HT-29 (cell line): ENCODE data around the gene CCDC171. TPM values are rescaled to one million over a fixed set of nuclear protein-coding genes. Genes with fewer than 3 reads are reported as not detected.

ENCODE experiments used
- DNase-seq: peaks from one replicate; pipeline ENCODE4 v3.0.0-alpha.2; 2015; ENCODE audit warnings: low spot score
- small RNA-seq: library from RNA; depleted of rRNA; stranded (forward); fragments of <200 nt; gene quantifications from one replicate; pipeline ENCODE3, GENCODE V24; 2014
- total RNA-seq: library from RNA; depleted of rRNA; stranded (reverse); fragments of >200 nt; shearing (Covaris generic); gene quantifications from 2 replicates; pipeline ENCODE4 v1.2.3, GENCODE V29; 2014; rRNA removed

CCDC171 gene
- total RNA-seq, 1 experiment from 2014 or later: 0.31 TPM

DNA sequence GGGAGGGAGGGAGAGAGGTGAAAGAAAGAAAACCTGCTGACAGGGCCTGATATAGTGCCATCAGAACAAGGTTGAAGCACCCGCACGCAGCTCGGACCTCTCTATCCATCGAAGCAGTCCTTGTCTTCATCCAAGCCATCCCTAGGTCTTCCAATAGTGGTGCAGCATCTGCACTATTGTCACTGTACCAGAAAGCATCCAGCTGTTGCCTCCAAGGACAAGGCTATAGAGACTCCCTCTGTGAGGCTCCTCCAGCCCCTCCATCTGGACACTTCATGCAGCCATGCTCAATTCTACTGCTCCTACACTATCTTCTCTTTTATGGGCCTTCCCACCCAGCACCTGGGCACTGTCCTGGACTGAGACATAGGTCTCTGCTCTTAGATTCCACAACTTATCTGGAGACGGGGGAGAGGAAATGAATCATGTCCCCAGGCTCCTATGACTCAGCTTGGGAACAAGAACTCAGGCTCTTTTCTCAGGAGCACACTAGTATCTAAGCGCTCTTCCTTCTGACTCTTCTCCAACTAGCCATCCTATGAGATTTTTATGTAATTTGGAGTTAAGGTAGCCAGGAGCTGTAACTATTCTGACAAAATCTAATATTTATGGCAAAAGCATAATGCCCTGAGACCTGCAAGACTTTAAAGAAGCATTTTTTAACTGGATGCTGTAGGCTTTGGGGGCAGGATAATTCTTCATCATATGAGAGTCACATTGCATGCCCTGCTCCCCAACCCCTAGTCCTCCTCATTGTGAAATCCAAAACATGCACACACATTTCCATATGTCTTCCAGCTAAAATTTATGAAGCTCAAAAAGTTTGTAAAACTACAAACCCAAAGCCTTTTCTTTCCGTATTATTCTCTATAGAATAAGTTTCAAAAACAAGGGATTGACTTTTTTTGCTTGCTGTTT lies 446.8 kb downstream of the CCDC171 start:
- DNase-seq: no peak

DNA sequence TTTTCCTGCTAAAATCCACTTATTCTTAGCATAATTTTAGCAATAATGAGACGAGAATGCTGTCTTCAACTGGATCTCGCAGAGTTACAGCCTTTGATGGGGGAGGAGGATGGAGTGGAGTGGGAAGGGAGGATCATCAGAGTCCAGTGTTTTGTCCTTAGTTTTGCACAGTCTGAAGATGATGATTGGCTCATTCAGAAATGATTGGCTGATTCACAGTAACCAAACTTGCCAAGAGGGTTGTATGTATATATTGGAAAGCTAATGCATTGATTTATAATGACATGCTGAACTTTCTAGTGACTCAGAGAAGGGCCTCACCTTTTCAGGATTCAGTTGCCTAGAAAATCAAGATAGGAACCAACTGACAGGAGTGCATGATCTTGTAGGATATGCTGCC lies 448.0 kb downstream of the CCDC171 start:
- no peak for DNase-seq

DNA sequence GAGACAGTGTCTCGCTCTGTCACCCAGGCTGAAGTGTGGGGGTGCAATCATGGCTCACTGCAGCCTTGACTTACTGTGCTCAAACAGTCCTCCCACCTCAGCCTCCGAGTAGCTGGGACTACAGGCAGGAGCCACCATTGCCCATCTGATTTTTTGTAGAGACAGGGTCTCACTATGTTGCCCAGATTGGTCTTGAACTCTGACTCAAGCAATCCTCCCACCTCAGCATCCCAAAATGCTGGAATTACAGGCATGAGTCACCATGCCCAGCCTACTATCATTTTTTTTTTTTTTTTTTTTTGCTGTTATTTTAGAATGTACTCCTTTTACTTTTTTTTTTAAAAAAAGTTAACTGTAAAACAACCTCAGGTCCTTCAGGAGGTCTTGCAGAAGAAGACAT lies 449.0 kb downstream of the CCDC171 start:
- DNase-seq: no peak

DNA sequence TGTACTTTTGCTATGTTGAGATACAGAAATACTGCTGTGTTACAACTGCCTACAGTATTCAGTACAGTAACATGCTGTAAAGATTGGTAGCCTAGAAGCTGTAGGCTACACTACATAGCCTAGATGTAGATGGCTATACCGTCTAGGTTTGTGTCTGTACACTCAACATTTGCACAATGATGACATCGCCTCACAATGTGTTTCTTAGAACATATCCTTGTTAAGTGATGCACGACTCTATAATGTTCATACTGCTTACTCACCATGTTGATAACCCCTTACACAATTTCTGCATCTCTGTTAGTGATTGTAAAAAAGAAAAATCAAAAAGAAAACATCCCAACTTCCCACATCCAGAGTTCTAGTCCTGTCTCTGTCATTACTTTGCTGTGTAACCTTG lies 450.0 kb downstream of the CCDC171 start:
- DNase-seq: no peak

DNA sequence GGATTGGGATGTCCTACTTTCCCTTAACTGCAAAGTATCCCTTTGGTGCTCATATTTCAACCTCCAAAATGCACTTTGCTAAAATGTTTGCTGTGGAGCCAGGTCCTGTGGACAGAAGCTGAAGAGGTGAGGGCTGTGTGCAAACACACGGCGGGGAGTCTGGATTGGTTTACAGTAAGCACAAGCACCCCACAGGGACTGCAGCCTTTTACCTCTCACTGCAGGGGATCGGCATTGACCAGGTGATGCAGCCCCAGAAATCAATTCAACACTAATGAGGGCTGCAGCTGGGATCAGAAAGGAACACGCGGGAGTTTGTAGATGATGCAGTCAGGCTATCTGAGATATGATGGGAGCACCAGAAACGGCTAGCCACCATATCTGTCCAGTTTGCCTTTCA lies 450.9 kb downstream of the CCDC171 start:
- no peak for DNase-seq

DNA sequence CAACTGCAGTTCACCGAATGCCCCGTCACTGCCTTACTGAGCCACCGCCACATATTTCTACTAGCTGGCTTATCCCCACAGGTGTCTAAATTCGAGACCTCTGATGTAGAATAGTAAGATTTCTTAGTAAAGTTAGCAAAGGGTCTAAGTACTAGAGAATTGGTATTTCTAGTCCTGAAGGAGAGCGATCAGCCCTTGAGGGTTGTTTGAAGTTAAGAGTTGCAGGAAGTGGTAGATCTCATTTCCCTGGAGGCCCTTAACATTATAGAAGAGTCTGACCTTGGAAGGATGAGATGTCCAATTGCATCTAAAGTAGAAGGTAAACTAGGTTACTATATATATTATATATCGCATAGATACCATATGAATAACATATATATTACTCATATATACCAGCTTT lies 451.8 kb downstream of the CCDC171 start:
- DNase-seq: no peak

DNA sequence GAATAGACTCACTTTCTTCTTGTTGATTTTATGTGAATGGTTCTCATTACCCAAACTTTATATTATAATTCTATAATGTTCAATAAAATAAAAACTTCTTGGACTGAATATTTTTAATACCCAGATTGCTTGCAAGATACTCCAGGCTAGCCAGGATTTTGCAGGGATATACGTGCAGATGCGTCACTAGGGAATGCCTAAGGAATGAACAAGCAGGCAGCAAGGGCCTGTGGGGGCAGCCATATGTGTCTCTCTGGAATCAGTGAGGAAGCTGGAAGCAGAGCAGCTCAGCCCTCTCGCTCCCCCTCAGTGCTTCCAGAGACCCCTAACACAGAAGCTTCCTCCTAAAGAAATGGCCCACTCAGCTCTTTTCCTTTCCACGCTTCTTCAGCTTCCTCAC lies 457.4 kb downstream of the CCDC171 start:
- no peak for DNase-seq

DNA sequence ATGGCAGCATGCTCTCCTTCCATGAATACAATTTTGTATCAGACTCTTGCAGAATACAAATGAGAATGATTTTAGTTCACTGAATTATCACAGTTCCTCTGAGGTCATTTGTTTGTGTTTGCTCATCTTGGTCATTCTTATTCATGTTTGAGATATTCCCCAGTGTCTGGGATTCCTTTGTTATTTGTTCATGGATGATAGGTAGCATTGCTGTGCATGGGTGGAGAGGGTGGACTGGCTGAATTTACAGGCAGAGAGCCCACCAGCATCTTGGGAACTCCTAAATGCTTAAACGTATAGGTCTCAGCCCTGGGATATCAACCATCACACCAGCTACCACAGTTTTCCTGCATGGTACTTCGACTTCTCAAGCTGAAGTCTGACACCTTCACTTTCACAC lies 459.8 kb downstream of the CCDC171 start:
- no peak for DNase-seq

DNA sequence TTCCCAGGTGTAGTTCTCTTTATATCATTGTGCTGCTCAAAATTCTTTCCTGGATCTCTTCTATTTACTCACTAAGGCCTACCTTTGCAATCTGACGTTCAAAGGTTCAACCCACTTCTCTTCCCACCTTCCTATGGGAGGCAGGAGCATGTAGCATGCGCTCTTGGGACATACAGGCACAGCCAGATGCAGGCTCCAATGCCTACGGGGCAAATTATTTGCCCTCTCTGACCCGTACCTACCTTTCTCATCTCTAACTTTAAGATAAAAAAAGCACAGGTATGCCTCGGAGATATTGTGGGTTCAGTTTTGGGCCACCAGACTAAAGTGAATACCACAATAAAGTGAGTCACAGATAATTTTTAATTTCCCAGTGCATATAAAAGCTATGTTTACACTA lies 460.5 kb downstream of the CCDC171 start:
- DNase-seq: no peak

DNA sequence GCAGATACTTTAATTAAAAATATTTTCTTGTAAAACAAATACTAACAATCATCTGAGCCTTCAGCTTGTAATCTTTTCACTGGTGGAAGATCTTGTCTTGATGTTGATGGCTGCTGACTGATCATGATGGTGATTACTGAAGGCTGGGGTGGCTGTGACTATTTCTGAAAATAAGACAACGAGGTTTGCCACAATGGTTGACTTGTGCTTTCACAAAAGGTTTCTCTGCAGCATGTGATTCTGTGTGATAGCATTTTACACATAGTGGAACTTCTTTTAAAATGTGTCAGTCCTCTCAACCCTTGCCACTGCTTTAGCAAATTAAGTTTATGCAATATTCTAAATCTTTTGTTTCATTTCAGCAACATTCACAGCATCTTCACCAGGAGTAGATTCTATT lies 461.0 kb downstream of the CCDC171 start:
- DNase-seq: no peak

DNA sequence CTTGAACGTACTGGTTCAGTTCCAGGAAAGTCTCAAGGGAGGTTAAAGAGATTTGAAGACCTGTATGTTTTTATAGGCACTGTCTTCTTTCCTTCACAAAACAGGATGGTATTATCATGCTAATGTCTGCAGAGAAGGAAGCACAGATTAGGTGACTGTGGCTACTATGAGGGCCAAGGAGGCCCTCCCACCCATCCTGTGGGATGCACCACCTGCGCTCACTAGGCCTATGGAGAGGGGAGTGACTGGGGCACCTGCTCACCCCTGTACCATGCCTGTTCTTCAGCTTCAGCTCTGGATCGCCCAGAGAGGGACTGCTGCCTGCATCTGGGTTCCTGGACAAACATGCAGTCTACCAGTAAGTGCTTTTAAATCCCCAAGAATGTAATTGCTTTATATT lies 469.4 kb downstream of the CCDC171 start:
- DNase-seq: no peak

DNA sequence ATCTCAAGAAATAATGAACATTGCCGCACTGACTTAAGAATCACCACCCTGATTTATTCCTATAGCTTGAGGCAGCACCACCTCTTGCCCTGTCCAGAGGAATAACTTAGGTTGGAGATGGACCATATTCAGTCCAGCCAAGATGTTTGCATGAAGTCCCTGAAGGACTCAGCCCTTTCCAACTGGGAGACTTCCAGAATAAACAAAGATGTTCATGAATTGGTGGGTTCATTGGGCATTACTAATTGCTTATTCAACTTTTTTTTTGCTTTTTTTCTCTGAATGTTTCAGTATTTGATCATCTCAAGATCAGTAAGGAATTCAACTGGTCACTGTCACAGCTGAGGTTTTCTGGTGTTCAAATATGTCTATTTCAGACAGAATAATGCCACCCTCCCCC lies 470.6 kb downstream of the CCDC171 start:
- no peak for DNase-seq

Small RNA genes within 50 kb of the gene (small RNA-seq; reads per million reads assigned to genes)
- gene AL513423.1 (not detected), gene HMGN2P16 (not detected), gene RN7SL98P (not detected), gene RNU6-14P (not detected), gene RNU6-246P (not detected)

Other genes with a start within 250 kb of the CCDC171 start
- gene TTC39B, start 245.8 kb upstream of the CCDC171 start, total RNA-seq: 3.7 and 3.9 TPM in 2 replicates
- 34.5 and 36.7 TPM in 2 replicates for gene SNAPC3, start 130.2 kb upstream of the CCDC171 start, total RNA-seq
- 27.0 and 40.7 TPM in 2 replicates for gene PSIP1, start 42.1 kb upstream of the CCDC171 start, total RNA-seq